HepG2 (cell line): ENCODE measurements around the gene KRTAP12-2. TPM values are rescaled to one million over a fixed set of nuclear protein-coding genes. Genes with fewer than 3 reads are reported as not detected.

ENCODE experiments used
- ATAC-seq: fragments of 200-7000 bp; cut with Tn5 transposase; 3 replicates; pipeline ENCODE4 v1.9.1; 2020; ENCODE audit warnings: mild to moderate bottlenecking, moderate library complexity
- BruUV-seq: library from RNA; stranded (reverse); fragments of 400-500 nt; replicated peaks from 2 replicates; lab custom pipeline; 2021; lab: Mats Ljungman, UMichigan
- CTCF ChIA-PET: fragments of 300-600 bp; formaldehyde crosslinking; extraction: SDS; loops from one replicate; lab custom pipeline; 2021; ENCODE audit warnings: low total read pairs, inconsistent platforms, low intra/inter-chr PET ratio; lab: Yijun Ruan, JAX
- POLR2A ChIA-PET: fragments of 350-600 bp; sonication (Branson Sonifier 250); formaldehyde crosslinking; loops from one replicate; lab custom pipeline; 2020; ENCODE audit warnings: antibody characterized with exemption, inconsistent platforms; lab: Yijun Ruan, JAX
- DNase-seq: peaks from one replicate; pipeline ENCODE4 v3.0.0-alpha.2; 2015; ENCODE audit warnings: low spot score
- FAIRE-seq: peaks from 3 replicates; lab custom pipeline; 2011; peaks lifted over from hg19 to GRCh38; lab: Jason Lieb, UNC
- H2AFZ ChIP-seq: one replicate; pipeline ENCODE4 v1.6.1; 2011; ENCODE audit warnings: low read length, inconsistent platforms
- H3K27ac ChIP-seq: fragments of 300-600 bp; 3 replicates; pipeline ENCODE4 v1.8.0; 2011; ENCODE audit warnings: mixed run types, mild to moderate bottlenecking, mixed read lengths, low read length, inconsistent platforms; ENCODE audit not compliant: insufficient read depth; ENCODE audit errors: extremely low read length
- H3K27me3 ChIP-seq, 2 experiments: fragments of 200-600 bp in 1 of 2; 2 replicates in 1 of 2; 3 replicates in 1 of 2; pipeline versions ENCODE4 v1.6.0 to v1.8.0; 2011; ENCODE audit warnings: low read length in 2 of 2, mild to moderate bottlenecking in 2 of 2, moderate library complexity in 2 of 2, inconsistent platforms in 1 of 2; ENCODE audit not compliant: insufficient read depth in 2 of 2, control insufficient read depth in 1 of 2
- H3K36me3 ChIP-seq, 2 experiments: fragments of 200-600 bp in 1 of 2; replicated peaks in 1 of 2; 2 replicates in 1 of 2; 3 replicates in 1 of 2; pipeline versions ENCODE4 v1.5.1 to v1.8.0; 2011; ENCODE audit warnings: low read length in 2 of 2, inconsistent platforms in 1 of 2; ENCODE audit not compliant: insufficient read depth in 2 of 2, control insufficient read depth in 1 of 2
- H3K4me1 ChIP-seq: 2 replicates; pipeline ENCODE4 v1.5.1; 2012; ENCODE audit warnings: low read length, inconsistent platforms; ENCODE audit not compliant: insufficient read depth
- H3K4me2 ChIP-seq: 2 replicates; pipeline ENCODE4 v1.6.0; 2011; ENCODE audit warnings: low read depth, low read length, inconsistent platforms
- H3K4me3 ChIP-seq, 3 experiments: fragments of 200-600 bp in 1 of 3; sonication (generic), shearing (Covaris generic) in 1 of 3; replicated peaks in 1 of 3; 2 replicates each; pipeline ENCODE4 v1.5.1; 2011 to 2016; ENCODE audit warnings: low read length in 3 of 3, inconsistent platforms in 2 of 3, low read depth in 2 of 3, mild to moderate bottlenecking in 2 of 3, control low read depth in 1 of 3, mixed read lengths in 1 of 3; ENCODE audit not compliant: insufficient read depth in 1 of 3
- H3K79me2 ChIP-seq: one replicate; pipeline ENCODE4 v1.6.1; 2011; ENCODE audit warnings: low read length, inconsistent platforms; ENCODE audit not compliant: insufficient read depth
- H3K9ac ChIP-seq: 2 replicates; pipeline ENCODE4 v1.6.0; 2011; ENCODE audit warnings: mild to moderate bottlenecking, low read depth, low read length, inconsistent platforms; ENCODE audit not compliant: insufficient read depth
- H3K9me3 ChIP-seq: 2 replicates; pipeline ENCODE4 v1.5.1; 2012; ENCODE audit warnings: mild to moderate bottlenecking, low read length
- H4K20me1 ChIP-seq: 2 replicates; pipeline ENCODE4 v1.6.0; 2011; ENCODE audit warnings: inconsistent platforms, mild to moderate bottlenecking, low read length, moderate library complexity; ENCODE audit not compliant: insufficient read depth
- KLF11 ChIP-seq: IDR thresholded peaks from 2 replicates; pipeline ENCODE4 v1.6.1; 2016; ENCODE audit warnings: missing compliant biosample characterization
- NFE2 ChIP-seq: sonication (generic); formaldehyde crosslinking; IDR thresholded peaks from 2 replicates; pipeline ENCODE4 v1.4.0; 2020; ENCODE audit warnings: missing genetic modification reagents
- PTBP1 ChIP-seq: fragments of 200-400 bp; formaldehyde crosslinking; IDR thresholded peaks from 2 replicates; pipeline ENCODE4 v1.6.1; 2018; ENCODE audit warnings: low read length, low read depth; ENCODE audit not compliant: poor library complexity, severe bottlenecking
- ZNF788 ChIP-seq: sonication (generic); formaldehyde crosslinking; IDR thresholded peaks from 2 replicates; pipeline ENCODE4 v1.5.0; 2020; ENCODE audit warnings: mild to moderate bottlenecking, missing genetic modification reagents, borderline replicate concordance
- WGBS: methylation state at CpG from one replicate; pipeline ENCODE4 v1.1.6; 2017; ENCODE audit warnings: low lambda C conversion rate; 5-methylcytosine and 5-hydroxymethylcytosine counted together
- in situ Hi-C: cut with HindIII; loops from 2 replicates; pipeline ENCODE4 v1.10.0; 2017; ENCODE audit warnings: low pct_unique_long_range_greater_than_20kb; ENCODE audit not compliant: extremely low pct_ligation_motif_present
- intact Hi-C: fragments of 100-400 bp; cut with micrococcal nuclease; formaldehyde crosslinking; loops from one replicate; pipeline ENCODE4 v1.10.0; 2022; ENCODE audit not compliant: unreplicated experiment
- polyA plus RNA-seq, 8 experiments: library from polyadenylated mRNA; depleted of rRNA in 3 of 8; stranded (reverse) in 7 of 8; unstranded in 1 of 8; fragments of >200 nt; fragmentation: Illumina TruSeq in 4 of 8; extraction: Trizol in 4 of 8; gene quantifications; 2 replicates each; pipeline versions ENCODE4 v1.2.1 to v1.2.3, GENCODE V29; 2011 to 2016; ENCODE audit warnings: low read depth in 4 of 8, missing spikeins in 1 of 8, mixed read lengths in 1 of 8; ENCODE audit not compliant: insufficient read depth in 1 of 8
- total RNA-seq, 5 experiments: library from RNA; depleted of rRNA; stranded (reverse); fragments of >200 nt; fragmentation: Illumina TruSeq; extraction: Trizol; gene quantifications; 2 replicates each; pipeline ENCODE4 v1.2.3, GENCODE V29; 2016; ENCODE audit warnings: low read depth in 1 of 5
- TF ChIP-seq, protein P1 (sequence below): sonication (generic); formaldehyde crosslinking; IDR thresholded peaks from 2 replicates; pipeline ENCODE4 v1.4.0; 2020; ENCODE audit warnings: missing genetic modification reagents
- TF ChIP-seq, protein P2 (sequence below): sonication (generic); formaldehyde crosslinking; IDR thresholded peaks from 2 replicates; pipeline ENCODE4 v1.4.0; 2020; ENCODE audit warnings: mild to moderate bottlenecking, missing genetic modification reagents
- TF ChIP-seq, protein P3 (sequence below): sonication (generic); formaldehyde crosslinking; IDR thresholded peaks from 2 replicates; pipeline ENCODE4 v1.4.0; 2020; ENCODE audit warnings: mild to moderate bottlenecking, missing genetic modification reagents

KRTAP12-2 gene
- total and polyA plus RNA-seq, 2 of the 13 experiments (the other 11 are each of a cell fraction or from before 2014, with no cell fraction given), result not detected

DNA sequence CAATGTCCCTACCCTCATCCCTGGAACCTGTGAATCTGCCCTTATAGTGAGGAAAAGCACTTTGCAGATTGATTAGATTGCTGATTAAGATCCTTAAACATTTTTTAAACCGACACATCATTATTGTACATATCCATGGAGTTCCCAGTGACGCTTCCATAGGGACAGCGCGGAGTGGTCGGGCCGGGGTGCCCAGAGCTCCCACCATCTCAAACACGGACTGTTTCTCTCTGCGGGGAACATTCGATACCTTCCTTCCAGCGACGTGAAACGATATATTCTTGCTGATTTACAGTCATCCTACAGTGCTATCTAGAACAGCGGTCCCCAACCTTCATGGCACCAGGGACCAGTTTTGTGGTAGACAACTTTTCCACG is 34.3 kb upstream of the KRTAP12-2 start (continued):
- TF ChIP-seq, protein P1, sequence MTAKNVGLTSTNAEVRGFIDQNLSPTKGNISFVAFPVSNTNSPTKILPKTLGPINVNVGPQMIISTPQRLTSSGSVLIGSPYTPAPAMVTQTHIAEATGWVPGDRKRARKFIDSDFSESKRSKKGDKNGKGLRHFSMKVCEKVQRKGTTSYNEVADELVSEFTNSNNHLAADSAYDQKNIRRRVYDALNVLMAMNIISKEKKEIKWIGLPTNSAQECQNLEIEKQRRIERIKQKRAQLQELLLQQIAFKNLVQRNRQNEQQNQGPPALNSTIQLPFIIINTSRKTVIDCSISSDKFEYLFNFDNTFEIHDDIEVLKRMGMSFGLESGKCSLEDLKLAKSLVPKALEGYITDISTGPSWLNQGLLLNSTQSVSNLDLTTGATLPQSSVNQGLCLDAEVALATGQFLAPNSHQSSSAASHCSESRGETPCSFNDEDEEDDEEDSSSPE (CRISPR knock-in tag), result peak; percentile 2; the same call in 1 of the 2 replicates
- 0 out of 2 replicates have a peak, but pooled peaks have one; percentile 5 for TF ChIP-seq ZNF788 (CRISPR knock-in tag)

DNA sequence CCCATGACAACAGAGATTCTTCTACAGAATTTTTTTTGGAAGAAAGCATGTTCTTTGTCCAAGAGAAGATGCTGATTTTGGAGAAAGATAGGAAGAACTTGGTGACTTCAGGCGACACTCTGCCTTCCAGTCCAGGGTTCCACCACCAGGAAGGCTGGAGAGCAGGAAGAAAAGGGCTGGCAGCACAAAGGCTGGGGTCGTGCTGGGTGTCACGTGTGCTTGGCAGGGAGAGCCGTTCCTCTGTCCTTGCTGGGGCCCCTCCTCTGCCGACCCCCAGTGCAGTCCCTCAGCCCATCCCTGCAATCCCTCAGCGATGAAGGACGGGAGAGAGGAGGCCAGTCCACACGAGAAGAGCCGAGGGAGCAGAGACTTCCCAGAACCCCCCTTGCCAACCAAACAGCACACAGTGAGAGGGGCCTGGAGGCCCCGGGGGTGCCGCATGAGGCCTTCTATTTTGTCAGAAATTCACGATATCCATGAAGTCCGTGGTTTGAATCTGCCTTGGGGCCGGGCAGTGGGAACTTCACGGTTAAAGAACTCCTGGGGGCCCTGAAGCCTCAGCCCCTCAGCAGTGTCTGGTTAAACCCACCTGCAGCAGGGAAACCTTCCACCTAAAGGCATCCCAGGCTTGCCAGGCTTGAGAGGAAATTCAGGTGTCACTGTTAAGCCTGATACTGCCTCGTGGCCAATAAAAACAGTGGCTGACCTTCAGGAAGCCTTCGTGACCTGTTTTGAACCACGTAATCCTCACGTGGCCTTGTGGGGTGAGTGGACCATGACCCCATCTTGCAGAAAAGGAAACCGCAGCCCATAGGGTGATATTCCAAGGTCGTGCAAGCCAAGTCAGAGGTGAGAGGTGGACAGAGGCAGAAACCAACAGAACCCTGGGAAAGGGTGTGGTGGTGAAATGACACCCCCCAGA is 33.6 kb upstream of the KRTAP12-2 start:
- H2AFZ ChIP-seq, result no peak overlapping the region
- H3K79me2 ChIP-seq, result no peaks in the 10 kb centered on the region
- peaks cover 5 to 16% of the 10 kb centered on the region in 2 experiments; a peak in 3 of 5 replicates for H3K27me3 ChIP-seq
- ChIA-PET POLR2A (no interaction called here), CTCF (no interaction called here)
- 19% methylated on average over 5 of the region's 21 CpGs for WGBS
- no TSS peak for BruUV-seq
- peak; percentile 32 for DNase-seq
- in situ Hi-C loops (no loop called here), intact Hi-C loops (loop anchor here (5.0 kb wide), 1 partner anchor 37 kb away; no protein-coding TSS in a partner anchor)
- H3K4me2 ChIP-seq, result peak overlapping the region; percentile 60
- no peaks in the 10 kb centered on the region for H3K36me3 ChIP-seq
- peaks cover 90% of the 10 kb centered on the region for H3K4me1 ChIP-seq
- no peaks in the 10 kb centered on the region for H4K20me1 ChIP-seq
- H3K27ac ChIP-seq, result peak overlapping the region; percentile 45
- FAIRE-seq, result peak; percentile 43
- no peak overlapping the region for H3K9ac ChIP-seq
- no peaks in the 10 kb centered on the region for H3K9me3 ChIP-seq
- peak overlapping the region in 1 of 3 experiments; percentile 13; a peak in 1 of 6 replicates for H3K4me3 ChIP-seq
- no peak for ATAC-seq
- TF ChIP-seq, protein P2, sequence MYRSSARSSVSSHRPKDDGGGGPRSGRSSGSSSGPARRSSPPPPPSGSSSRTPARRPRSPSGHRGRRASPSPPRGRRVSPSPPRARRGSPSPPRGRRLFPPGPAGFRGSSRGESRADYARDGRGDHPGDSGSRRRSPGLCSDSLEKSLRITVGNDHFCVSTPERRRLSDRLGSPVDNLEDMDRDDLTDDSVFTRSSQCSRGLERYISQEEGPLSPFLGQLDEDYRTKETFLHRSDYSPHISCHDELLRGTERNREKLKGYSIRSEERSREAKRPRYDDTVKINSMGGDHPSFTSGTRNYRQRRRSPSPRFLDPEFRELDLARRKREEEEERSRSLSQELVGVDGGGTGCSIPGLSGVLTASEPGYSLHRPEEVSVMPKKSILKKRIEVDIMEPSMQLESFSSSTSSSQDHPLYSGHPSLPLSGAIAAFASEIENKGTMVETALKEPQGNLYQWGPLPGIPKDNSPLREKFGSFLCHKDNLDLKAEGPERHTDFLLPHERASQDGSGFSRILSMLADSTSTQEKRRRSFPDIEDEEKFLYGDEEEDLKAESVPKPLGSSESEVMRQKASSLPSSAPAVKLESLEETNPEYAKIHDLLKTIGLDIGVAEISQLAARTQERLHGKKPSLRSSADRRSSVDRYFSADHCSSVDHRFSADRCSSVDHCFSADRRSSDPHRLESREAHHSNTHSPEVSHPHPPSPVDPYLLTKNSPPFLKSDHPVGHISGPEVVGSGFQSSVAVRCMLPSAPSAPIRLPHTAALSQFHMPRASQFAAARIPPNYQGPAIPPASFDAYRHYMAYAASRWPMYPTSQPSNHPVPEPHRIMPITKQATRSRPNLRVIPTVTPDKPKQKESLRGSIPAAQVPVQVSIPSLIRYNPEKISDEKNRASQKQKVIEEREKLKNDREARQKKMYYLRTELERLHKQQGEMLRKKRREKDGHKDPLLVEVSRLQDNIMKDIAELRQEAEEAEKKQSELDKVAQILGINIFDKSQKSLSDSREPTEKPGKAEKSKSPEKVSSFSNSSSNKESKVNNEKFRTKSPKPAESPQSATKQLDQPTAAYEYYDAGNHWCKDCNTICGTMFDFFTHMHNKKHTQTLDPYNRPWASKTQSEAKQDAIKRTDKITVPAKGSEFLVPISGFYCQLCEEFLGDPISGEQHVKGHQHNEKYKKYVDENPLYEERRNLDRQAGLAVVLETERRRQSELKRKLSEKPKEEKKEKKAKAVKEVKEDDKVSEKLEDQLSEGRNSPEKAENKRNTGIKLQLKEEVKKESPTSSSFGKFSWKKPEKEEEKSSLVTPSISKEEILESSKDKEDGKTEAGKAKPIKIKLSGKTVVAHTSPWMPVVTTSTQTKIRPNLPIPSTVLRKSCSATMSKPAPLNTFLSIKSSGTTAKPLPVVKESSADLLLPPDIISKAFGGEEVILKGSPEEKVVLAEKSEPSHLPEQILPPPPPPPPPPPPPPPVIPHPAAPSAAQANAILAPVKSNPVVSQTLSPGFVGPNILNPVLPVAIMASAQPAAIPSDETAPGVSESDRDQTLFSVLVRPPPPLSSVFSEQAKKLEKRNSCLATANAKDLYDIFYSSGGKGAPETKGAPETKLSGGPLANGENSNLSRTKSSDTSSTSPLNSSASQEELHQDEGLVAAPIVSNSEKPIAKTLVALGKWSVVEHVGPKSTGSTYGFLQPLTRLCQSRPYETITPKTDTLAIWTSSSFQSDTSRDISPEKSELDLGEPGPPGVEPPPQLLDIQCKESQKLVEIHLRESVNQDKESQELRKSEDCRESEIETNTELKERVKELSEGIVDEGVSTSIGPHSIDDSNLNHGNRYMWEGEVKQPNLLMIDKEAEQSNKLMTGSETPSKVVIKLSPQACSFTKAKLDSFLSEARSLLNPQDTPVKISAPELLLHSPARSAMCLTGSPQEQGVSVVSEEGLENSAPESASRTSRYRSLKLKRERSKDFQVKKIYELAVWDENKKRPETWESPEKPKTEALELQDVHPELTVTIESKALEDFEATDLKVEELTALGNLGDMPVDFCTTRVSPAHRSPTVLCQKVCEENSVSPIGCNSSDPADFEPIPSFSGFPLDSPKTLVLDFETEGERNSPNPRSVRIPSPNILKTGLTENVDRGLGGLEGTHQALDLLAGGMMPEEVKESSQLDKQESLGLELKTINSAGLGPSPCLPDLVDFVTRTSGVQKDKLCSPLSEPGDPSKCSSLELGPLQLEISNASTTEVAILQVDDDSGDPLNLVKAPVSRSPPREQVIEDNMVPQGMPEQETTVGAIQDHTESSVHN (CRISPR knock-in tag), result no peak
- TF ChIP-seq, protein P3, sequence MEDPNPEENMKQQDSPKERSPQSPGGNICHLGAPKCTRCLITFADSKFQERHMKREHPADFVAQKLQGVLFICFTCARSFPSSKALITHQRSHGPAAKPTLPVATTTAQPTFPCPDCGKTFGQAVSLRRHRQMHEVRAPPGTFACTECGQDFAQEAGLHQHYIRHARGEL (CRISPR knock-in tag), result no peak
- no peak for TF ChIP-seq NFE2 (CRISPR knock-in tag)
- TF ChIP-seq PTBP1, result no peak
- no peak for TF ChIP-seq KLF11 (CRISPR knock-in tag)
